ENCODE data around the gene TRIP13.
"Not testable (repeated sequence)": the region's sequence is repeated elsewhere in the genome, so short reads cannot be mapped to it uniquely, and the experiment has no call there.

DNA sequence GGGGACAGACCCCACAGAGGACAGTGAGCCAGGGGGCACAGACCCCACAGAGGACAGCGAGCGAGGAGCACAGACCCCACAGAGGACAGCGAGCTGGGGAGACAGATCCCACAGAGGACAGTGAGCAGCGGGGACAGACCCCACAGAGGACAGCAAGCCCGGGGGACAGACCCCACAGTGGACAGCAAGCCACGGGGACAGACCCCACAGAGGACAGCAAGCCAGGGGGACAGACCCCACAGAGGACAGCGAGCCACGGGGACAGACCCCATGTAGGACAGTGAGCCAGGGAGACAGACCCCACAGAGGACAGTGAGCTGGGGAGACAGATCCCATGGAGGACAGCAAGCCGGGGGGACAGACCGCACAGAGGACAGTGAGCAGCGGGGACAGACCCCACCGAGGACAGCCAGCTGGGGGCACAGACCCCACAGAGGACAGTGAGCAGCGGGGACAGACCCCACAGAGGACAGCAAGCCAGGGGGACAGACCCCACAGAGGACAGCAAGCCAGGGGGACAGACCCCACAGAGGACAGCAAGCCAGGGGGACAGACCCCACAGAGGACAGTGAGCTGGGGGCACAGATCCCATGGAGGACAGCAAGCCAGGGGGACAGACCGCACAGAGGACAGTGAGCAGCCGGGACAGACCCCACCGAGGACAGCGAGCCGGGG lies 39.1 kb upstream of the TRIP13 start:
- TF ChIP-seq, protein P1, sequence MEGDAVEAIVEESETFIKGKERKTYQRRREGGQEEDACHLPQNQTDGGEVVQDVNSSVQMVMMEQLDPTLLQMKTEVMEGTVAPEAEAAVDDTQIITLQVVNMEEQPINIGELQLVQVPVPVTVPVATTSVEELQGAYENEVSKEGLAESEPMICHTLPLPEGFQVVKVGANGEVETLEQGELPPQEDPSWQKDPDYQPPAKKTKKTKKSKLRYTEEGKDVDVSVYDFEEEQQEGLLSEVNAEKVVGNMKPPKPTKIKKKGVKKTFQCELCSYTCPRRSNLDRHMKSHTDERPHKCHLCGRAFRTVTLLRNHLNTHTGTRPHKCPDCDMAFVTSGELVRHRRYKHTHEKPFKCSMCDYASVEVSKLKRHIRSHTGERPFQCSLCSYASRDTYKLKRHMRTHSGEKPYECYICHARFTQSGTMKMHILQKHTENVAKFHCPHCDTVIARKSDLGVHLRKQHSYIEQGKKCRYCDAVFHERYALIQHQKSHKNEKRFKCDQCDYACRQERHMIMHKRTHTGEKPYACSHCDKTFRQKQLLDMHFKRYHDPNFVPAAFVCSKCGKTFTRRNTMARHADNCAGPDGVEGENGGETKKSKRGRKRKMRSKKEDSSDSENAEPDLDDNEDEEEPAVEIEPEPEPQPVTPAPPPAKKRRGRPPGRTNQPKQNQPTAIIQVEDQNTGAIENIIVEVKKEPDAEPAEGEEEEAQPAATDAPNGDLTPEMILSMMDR (IDR thresholded peaks at IDR 0.05; ENCODE audit: low read depth, low read length, poor library complexity, severe bottlenecking) = not testable (repeated sequence)
- TF ChIP-seq EZH2phosphoT487 (IDR thresholded peaks at IDR 0.05; ENCODE audit: borderline replicate concordance, low read length) = not testable (repeated sequence)
